Right lobe of liver (tissue), 4 donors: Measurements from ENCODE around the gene RNLS.

ENCODE experiments used
- CTCF ChIP-seq, 4 donors: fragments of 200-600 bp in 3 of 4; fragments of 450-650 bp in 1 of 4; IDR thresholded peaks; one replicate each; pipeline versions ENCODE4 v1.5.1 to v1.8.0; 2016 to 2022; ENCODE audit warnings: antibody characterized with exemption in 4 of 4, mild to moderate bottlenecking in 2 of 4
- POLR2A ChIP-seq: fragments of 450-650 bp; IDR thresholded peaks from one replicate; pipeline ENCODE4 v1.6.1; 2017; ENCODE audit warnings: antibody characterized with exemption, mild to moderate bottlenecking
- donor health status: DM: no; HTN: no; CAD: no.
- donor health status: DM: no; HTN: no; CAD: no.
- donor health status: DM: no; HTN: yes; CAD: no.

GRCh38 chr10:88233870-88234269 is 349.2 kb downstream of the RNLS start:
- TF ChIP-seq CTCF (IDR thresholded peaks at IDR 0.05) (no peak), POLR2A (no peak)
